NOMO-1 treated with dmso at 0.1 percent for 144 hours (cell line): ENCODE data around the gene ELMO1.

Experiments
- DNase-seq: peaks from one replicate; lab custom pipeline; 2025; ENCODE audit not compliant: unreplicated experiment; lab: John Stamatoyannopoulos, UW

The ELMO1 gene

GRCh38 chr7:36865019-36865418, 583.6 kb downstream of the ELMO1 start:
- DNase-seq = no peak

GRCh38 chr7:36863901-36864701, 584.6 kb downstream of the ELMO1 start:
- no peak for DNase-seq

GRCh38 chr7:36862771-36863261, 585.8 kb downstream of the ELMO1 start:
- DNase-seq = no peak

- DNase-seq = no peak
Measured at GRCh38 chr7:36861656-36862055, 587.0 kb downstream of the ELMO1 start.

- no peak for DNase-seq
Measured at GRCh38 chr7:36860681-36861080, 588.0 kb downstream of the ELMO1 start.

GRCh38 chr7:36855330-36855729, 593.3 kb downstream of the ELMO1 start:
- DNase-seq = no peak

DNA sequence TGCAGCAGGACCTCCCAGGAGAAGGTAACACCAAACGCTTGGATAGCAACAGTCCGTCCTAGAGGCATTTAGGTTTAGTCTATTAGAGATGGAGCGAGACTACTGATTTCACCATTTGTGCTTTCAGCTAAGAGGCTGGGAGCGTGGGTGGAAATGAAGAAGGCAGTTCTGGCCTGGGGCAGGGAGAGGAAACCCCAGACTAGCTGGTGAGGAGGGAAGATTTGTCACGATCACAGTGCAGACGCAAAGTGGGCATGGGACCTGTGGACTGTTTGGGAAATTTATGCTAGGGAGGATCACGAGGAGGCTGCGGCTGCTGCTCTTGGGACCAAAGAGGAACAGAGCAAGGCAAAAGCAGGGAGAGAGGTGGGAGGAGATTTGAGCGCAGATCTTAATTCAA, 594.0 kb downstream of the ELMO1 start:
- no peak for DNase-seq

- no peak for DNase-seq
Measured at GRCh38 chr7:36852931-36853330, 595.7 kb downstream of the ELMO1 start.

DNA sequence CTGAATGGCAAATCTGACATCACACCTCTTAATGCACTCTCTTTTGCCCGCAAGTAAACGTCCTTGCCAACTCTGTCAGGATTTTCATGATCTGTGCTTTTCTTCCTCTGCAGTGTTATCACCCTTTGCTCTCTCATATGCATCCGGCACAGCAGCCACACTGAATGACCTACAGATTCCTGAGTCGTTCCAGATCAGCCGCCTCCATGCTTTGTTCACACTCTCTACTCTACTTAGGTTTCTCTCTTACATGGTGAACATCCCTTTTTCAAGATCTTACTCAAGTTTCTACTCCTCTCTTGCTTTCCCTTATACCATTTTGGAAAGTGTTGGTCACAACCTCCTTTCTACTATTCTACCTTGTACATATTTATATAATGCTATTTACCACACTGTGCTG, 596.6 kb downstream of the ELMO1 start:
- DNase-seq = no peak

DNA sequence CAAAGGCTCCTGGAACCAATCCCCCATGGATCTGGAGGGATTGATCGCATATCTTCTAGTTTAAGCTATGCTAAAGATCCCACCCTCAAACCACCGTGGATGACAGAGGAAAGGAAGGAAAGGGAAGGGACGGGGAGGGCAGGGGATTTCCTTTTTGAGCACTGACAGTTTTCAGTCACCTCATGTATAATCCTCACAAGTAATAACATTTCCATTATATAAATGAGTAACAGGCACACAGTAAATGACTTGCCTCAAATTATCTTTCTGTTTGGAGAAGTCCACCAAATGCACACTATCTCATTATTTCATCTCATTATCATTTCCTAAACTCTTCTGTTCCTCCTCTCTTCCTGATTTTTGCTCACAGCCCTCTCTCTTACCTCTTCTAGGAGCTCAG, 597.3 kb downstream of the ELMO1 start:
- no peak for DNase-seq

- no peak for DNase-seq
Measured at GRCh38 chr7:36847946-36848345, 600.7 kb downstream of the ELMO1 start.

- DNase-seq = no peak
Measured at GRCh38 chr7:36844374-36844773, 604.3 kb downstream of the ELMO1 start.

DNA sequence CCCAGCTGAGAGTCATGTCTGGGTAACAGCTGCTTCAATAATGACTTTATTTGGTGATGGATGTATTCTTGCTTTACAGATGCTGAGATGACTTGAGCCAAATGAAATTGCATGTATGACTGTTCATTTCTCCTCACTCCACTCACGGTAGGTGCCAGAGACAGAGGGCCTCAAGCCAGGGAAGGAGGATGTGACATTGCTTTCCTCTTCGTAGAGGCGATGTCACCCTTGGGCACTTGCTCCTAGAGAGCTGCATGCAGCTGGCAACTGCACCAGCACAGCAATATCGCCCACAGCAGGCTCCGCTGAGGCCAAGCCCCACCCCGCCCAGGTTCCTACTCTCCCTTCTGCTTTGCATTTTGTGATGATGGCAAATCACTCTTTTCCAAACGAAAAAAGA, 607.8 kb downstream of the ELMO1 start:
- no peak for DNase-seq

GRCh38 chr7:36838616-36839225, 609.9 kb downstream of the ELMO1 start:
- DNase-seq = no peak

DNA sequence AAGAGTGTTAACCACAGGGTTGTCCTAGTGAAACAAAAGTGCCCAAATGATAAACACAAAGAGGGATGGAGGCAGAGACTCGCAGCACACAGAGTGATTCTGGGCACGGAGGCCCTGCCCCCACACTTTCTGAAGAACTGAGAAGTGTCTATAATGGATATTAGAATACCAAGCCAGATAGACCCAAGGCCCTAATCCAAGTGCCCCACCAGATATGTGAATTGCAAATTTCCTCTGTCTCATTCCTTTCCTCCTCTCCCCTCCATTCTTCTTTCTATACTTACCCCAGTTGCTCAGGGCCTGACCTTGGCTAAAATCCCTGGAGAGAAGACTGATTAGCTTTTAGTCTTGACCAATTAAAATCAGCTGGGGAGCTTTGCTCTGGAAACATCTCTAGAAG, 617.6 kb downstream of the ELMO1 start:
- no peak for DNase-seq

DNA sequence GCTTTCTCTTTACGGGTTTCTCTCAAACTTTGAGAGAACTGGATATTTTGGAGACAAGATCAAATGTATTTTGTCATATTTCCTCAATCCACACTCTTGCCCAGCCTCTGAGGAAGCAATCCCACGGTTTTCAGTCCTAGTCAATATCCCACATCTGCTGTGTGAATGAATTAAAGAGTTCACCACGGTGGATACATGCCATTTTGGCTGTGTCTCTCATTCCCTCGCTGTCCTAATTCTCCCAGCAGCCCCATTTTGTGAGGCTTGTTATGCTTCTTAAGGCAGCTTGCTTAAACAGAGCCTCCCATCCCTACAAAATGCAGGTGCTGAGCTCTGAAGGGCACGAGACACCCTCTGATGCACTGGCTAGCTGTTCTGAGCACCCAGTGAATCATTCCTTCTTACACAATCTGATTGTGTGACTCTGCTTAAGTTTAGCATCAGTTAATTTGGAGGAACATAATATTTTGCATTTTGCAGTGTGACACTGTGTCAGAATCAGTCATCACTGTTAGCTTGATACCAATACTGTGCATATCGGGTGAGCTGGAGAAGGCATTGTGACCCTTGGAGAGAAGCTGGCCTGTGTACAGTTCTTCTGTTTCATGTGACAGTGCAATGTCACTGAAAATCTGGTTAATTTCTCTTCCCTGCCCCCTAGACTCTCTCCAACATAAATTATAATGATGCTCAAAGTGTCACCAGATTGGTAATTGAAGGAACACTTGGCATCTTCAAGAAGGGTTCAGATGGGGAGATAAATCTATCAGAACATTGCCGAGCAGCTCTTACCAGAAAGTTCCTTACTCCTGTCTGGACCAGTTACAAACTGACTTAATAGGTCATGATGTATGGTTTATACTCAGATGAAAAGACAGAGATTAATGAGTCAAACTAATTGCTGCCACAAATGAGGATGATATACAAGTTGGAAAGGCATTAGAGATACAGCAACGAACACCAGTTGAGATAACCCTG, 620.6 kb downstream of the ELMO1 start:
- no peak for DNase-seq

DNA sequence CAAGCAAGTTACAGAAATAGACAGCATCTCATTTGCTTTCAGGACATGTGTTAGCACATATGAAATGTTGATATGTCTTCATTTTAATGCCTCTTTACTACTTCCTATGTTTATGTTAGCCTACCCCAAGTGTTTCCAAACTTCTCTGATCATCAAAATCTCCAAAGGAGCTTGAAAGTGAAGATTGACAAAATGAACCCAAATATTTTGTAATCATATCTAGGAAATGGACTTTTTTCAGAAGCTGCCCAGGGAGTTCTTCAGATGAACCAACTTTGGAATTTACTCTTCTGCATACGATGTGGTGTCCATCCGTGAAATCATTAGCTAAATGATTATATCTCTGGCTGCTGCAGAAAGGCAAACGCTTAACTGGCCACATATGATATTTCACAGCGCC, 623.2 kb downstream of the ELMO1 start:
- no peak for DNase-seq

- no peak for DNase-seq
Measured at GRCh38 chr7:36823353-36823752, 625.3 kb downstream of the ELMO1 start.

DNA sequence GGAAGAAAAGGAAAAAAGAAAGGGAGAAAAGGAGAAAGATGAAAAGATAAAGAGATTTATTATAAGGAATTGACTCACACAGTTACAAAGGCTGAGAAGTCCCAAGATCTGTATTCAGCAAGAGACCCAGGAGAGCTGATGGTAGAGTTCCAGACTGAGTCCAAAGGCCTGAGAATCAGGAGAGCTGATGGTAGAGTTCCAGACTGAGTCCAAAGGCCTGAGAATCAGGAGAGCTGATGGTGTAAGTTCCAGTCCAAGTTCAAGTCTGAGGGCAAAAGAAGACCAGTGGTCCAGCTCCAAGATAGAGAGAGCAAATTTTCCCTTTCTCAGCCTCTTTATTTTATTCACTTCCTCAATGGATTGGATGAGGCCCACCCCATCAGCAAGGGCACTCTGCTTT, 627.0 kb downstream of the ELMO1 start:
- DNase-seq = no peak

GRCh38 chr7:36820527-36821170, 628.0 kb downstream of the ELMO1 start:
- no peak for DNase-seq

DNA sequence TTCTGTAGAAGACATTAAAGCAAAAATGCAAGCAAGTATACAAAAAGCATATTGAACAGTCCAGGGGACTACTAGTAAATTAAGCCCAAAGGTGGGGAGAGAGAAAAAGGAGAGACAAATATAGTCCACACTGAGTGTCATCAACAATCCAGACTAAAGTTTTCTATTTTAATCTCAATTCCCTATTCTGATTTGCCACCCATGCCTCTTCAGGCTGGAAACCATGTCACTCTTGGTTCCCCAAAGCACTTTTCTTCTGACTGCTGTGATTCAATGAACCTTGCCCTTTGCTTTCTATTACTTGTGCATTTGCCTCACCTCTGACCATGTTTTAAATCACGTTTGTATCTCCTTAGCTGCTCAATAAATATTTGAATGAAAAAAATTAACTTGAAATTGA, 629.0 kb downstream of the ELMO1 start:
- DNase-seq = no peak
